AG09309 (cell line): ENCODE results near the gene NFIX.

Source experiments
- DNase-seq: peaks from one replicate; pipeline ENCODE4 v3.0.0-alpha.2; 2010; ENCODE audit warnings: low read depth
- H3K4me3 ChIP-seq: 2 replicates; pipeline ENCODE4 v1.5.1; 2011; ENCODE audit warnings: mild to moderate bottlenecking, low read depth, low read length, moderate library complexity; ENCODE audit not compliant: control insufficient read depth
- CTCF ChIP-seq: IDR thresholded peaks from 2 replicates; pipeline ENCODE4 v1.5.1; 2011; ENCODE audit warnings: mild to moderate bottlenecking, low read depth, low read length, inconsistent platforms; ENCODE audit not compliant: insufficient read depth, control insufficient read depth; ENCODE audit errors: missing control alignments

The NFIX gene

GRCh38 chr19:13138171-13138915, 143.1 kb downstream of the NFIX start:
- no peak for DNase-seq
- TF ChIP-seq CTCF, result no peak
- no peak overlapping the region for H3K4me3 ChIP-seq

DNA sequence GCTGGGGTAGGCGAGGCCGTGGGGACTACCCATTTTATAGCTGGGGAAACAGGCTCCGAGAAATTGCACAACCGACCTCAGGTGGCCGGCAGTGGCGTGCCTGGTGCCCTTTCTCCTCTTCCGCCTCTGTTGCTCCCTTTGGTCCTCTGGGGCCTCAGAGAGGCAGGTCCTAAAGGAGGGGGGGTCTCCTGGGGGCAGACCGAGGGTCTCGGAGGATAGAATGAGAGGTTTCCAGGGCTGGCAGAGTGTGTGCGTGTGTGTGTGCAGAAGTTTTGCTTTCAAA, 143.6 kb downstream of the NFIX start:
- no peak for TF ChIP-seq CTCF
- no peak for DNase-seq

GRCh38 chr19:13139633-13140311, 144.5 kb downstream of the NFIX start:
- H3K4me3 ChIP-seq, result no peak overlapping the region
- no peak for TF ChIP-seq CTCF
- no peak for DNase-seq

More for the DNA sequence above, 143.6 kb downstream of the NFIX start:
- no peak overlapping the region for H3K4me3 ChIP-seq

DNA sequence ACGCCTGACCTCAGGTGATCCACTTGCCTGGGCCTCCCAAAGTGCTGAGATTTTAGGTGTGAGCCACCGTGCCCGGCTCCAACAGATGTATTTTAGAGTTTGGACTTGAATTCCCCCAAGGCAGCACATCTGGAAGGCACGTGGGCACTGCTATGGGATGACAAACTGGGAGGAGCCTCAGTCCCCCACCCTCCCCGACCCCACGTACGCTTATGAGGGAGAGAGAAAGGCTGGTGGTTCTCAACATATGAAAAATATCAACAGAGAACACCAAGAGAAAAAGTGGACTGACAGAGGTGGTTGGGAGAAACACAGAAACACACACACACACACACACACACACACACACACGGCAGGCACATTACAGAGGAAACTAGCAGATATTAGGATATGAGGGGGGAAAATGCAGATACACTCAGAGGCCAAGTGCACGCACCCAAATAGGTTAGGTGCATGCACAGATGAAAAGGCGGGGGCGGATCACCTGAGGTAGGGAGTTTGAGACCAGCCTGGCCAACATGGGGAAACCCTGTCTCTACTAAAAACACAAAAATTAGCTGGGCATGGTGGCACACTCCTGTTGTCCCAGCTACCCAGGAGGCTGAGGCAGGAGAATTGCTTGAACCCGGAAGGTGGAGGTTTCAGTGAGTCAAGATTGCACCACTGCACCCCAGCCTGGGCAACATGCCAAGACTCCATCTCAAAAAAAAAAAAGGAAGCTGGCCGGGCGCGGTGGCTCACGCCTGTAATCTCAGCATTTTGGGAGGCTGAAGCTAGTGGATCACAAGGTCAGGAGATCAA, 151.7 kb downstream of the NFIX start:
- no peak for TF ChIP-seq CTCF
- H3K4me3 ChIP-seq, result no peak overlapping the region
- DNase-seq, result no peak
